Measurements from ENCODE around the gene RNF144A.

The RNF144A gene

GRCh38 chr2:7009207-7009911, 92.1 kb downstream of the RNF144A start:
- TF ChIP-seq RAD21 (IDR thresholded peaks at IDR 0.05; ENCODE audit: low read depth) (no peak), ZBTB7A (IDR thresholded peaks at IDR 0.05; ENCODE audit: low read depth) (no peak), MAX (IDR thresholded peaks at IDR 0.05) (no peak), USF1 (IDR thresholded peaks at IDR 0.05) (no peak), TCF12 (IDR thresholded peaks at IDR 0.05; ENCODE audit: low read depth) (no peak), EP300 (IDR thresholded peaks at IDR 0.05; ENCODE audit: borderline replicate concordance) (no peak), TAF1 (IDR thresholded peaks at IDR 0.05; ENCODE audit: low read depth) (no peak), EGR1 (IDR thresholded peaks at IDR 0.05) (no peak), CEBPB (IDR thresholded peaks at IDR 0.05) (no peak), YY1 (IDR thresholded peaks at IDR 0.05; ENCODE audit: low read depth) (no peak), NFIC (IDR thresholded peaks at IDR 0.05) (no peak), REST (IDR thresholded peaks at IDR 0.05; ENCODE audit: low read depth) (no peak), CREB1 (IDR thresholded peaks at IDR 0.05; ENCODE audit: low read depth) (no peak), TEAD4 (IDR thresholded peaks at IDR 0.05) (no peak), FOXM1 (IDR thresholded peaks at IDR 0.05; ENCODE audit: borderline replicate concordance, low read depth) (no peak)

GRCh38 chr2:7010391-7011054, 93.3 kb downstream of the RNF144A start:
- TF ChIP-seq TAF1 (IDR thresholded peaks at IDR 0.05; ENCODE audit: low read depth) (no peak), NFIC (IDR thresholded peaks at IDR 0.05) (no peak), CREB1 (IDR thresholded peaks at IDR 0.05; ENCODE audit: low read depth) (no peak), CEBPB (IDR thresholded peaks at IDR 0.05) (no peak), REST (IDR thresholded peaks at IDR 0.05; ENCODE audit: low read depth) (no peak), ZBTB7A (IDR thresholded peaks at IDR 0.05; ENCODE audit: low read depth) (no peak), EP300 (IDR thresholded peaks at IDR 0.05; ENCODE audit: borderline replicate concordance) (no peak), EGR1 (IDR thresholded peaks at IDR 0.05) (no peak), USF1 (IDR thresholded peaks at IDR 0.05) (no peak), FOXM1 (IDR thresholded peaks at IDR 0.05; ENCODE audit: borderline replicate concordance, low read depth) (no peak), TEAD4 (IDR thresholded peaks at IDR 0.05) (no peak), RAD21 (IDR thresholded peaks at IDR 0.05; ENCODE audit: low read depth) (no peak), TCF12 (IDR thresholded peaks at IDR 0.05; ENCODE audit: low read depth) (no peak), MAX (IDR thresholded peaks at IDR 0.05) (no peak), YY1 (IDR thresholded peaks at IDR 0.05; ENCODE audit: low read depth) (no peak)

- TF ChIP-seq RAD21 (IDR thresholded peaks at IDR 0.05; ENCODE audit: low read depth) = no peak
- TF ChIP-seq ZBTB7A (IDR thresholded peaks at IDR 0.05; ENCODE audit: low read depth) = no peak
- TF ChIP-seq REST (IDR thresholded peaks at IDR 0.05; ENCODE audit: low read depth) = no peak
- no peak for TF ChIP-seq EP300 (IDR thresholded peaks at IDR 0.05; ENCODE audit: borderline replicate concordance)
- TF ChIP-seq USF1 (IDR thresholded peaks at IDR 0.05) = no peak
- no peak for TF ChIP-seq TAF1 (IDR thresholded peaks at IDR 0.05; ENCODE audit: low read depth)
- TF ChIP-seq CEBPB (IDR thresholded peaks at IDR 0.05) = no peak
- no peak for TF ChIP-seq EGR1 (IDR thresholded peaks at IDR 0.05)
- no peak for TF ChIP-seq MAX (IDR thresholded peaks at IDR 0.05)
- no peak for TF ChIP-seq TCF12 (IDR thresholded peaks at IDR 0.05; ENCODE audit: low read depth)
- no peak for TF ChIP-seq TEAD4 (IDR thresholded peaks at IDR 0.05)
- TF ChIP-seq FOXM1 (IDR thresholded peaks at IDR 0.05; ENCODE audit: borderline replicate concordance, low read depth) = no peak
- no peak for TF ChIP-seq NFIC (IDR thresholded peaks at IDR 0.05)
- TF ChIP-seq CREB1 (IDR thresholded peaks at IDR 0.05; ENCODE audit: low read depth) = no peak
- no peak for TF ChIP-seq YY1 (IDR thresholded peaks at IDR 0.05; ENCODE audit: low read depth)
Observed at GRCh38 chr2:7011356-7012083, 94.3 kb downstream of the RNF144A start.

All from Ishikawa (cell line).